Measurements from ENCODE around the gene ADRM1. TPM values are rescaled to one million over a fixed set of nuclear protein-coding genes. Genes with fewer than 3 reads are reported as not detected.

Gene ADRM1
- total RNA-seq, 1 experiment from 2014 or later = 160 TPM

DNA sequence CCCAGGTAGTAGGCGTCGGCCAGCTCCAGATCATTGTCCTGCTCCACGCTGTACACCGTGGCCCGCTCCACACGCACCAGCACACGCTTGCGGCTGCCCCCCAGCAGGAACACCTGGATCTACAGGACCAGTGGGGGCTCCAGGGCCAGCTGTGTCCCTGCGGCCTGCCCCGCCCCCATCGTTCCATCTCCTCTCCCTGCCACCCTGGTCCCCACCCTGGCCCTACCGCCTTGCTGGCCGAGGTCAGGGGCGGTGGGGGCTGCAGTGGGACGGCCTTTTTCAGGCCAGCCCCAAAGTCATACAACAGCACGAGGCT, 9.8 kb downstream of the ADRM1 start:
- Mint-ChIP-seq H3K9me3 (no peaks in the 10 kb centered on the region), H3K27me3 (ENCODE audit: low read depth) (no peaks in the 10 kb centered on the region), H3K4me1 (no peaks in the 10 kb centered on the region), H3K27ac (no peak overlapping the region), H3K4me3 (no peak overlapping the region), H3K36me3 (peaks cover 32% of the 10 kb centered on the region)
- ATAC-seq (no peak), DNase-seq (ENCODE audit: low spot score) (no peak)
- ChIA-PET CTCF (interaction anchor here (3.2 kb wide), 1 partner anchor 70 kb away, joined by 10 read pairs; no protein-coding TSS in a partner anchor), POLR2A (no interaction called here)
- TF ChIP-seq MYBL2 (CRISPR knock-in tag; IDR thresholded peaks at IDR 0.05) = no peak
- TF ChIP-seq, protein P1, sequence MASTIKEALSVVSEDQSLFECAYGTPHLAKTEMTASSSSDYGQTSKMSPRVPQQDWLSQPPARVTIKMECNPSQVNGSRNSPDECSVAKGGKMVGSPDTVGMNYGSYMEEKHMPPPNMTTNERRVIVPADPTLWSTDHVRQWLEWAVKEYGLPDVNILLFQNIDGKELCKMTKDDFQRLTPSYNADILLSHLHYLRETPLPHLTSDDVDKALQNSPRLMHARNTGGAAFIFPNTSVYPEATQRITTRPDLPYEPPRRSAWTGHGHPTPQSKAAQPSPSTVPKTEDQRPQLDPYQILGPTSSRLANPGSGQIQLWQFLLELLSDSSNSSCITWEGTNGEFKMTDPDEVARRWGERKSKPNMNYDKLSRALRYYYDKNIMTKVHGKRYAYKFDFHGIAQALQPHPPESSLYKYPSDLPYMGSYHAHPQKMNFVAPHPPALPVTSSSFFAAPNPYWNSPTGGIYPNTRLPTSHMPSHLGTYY (CRISPR knock-in tag; IDR thresholded peaks at IDR 0.05) = no peak
- no peak for TF ChIP-seq FOXP1 (CRISPR knock-in tag; IDR thresholded peaks at IDR 0.05; ENCODE audit: borderline replicate concordance)
- no peak for TF ChIP-seq OVOL2 (CRISPR knock-in tag; IDR thresholded peaks at IDR 0.05; ENCODE audit: borderline replicate concordance)
- no peak for TF ChIP-seq HMGA2 (CRISPR knock-in tag; IDR thresholded peaks at IDR 0.05)
- no peak for TF ChIP-seq ZNF423 (CRISPR knock-in tag; IDR thresholded peaks at IDR 0.05)
- TF ChIP-seq EMX1 (CRISPR knock-in tag; IDR thresholded peaks at IDR 0.05) = no peak
- no peak for TF ChIP-seq SP1 (CRISPR knock-in tag; conservative IDR thresholded peaks at IDR 0.05)
- TF ChIP-seq, protein P2, sequence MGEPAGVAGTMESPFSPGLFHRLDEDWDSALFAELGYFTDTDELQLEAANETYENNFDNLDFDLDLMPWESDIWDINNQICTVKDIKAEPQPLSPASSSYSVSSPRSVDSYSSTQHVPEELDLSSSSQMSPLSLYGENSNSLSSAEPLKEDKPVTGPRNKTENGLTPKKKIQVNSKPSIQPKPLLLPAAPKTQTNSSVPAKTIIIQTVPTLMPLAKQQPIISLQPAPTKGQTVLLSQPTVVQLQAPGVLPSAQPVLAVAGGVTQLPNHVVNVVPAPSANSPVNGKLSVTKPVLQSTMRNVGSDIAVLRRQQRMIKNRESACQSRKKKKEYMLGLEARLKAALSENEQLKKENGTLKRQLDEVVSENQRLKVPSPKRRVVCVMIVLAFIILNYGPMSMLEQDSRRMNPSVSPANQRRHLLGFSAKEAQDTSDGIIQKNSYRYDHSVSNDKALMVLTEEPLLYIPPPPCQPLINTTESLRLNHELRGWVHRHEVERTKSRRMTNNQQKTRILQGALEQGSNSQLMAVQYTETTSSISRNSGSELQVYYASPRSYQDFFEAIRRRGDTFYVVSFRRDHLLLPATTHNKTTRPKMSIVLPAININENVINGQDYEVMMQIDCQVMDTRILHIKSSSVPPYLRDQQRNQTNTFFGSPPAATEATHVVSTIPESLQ (CRISPR knock-in tag; IDR thresholded peaks at IDR 0.05) = no peak
- TF ChIP-seq ZNF512 (CRISPR knock-in tag; IDR thresholded peaks at IDR 0.05; ENCODE audit: borderline replicate concordance) = no peak
- TF ChIP-seq, protein P3, sequence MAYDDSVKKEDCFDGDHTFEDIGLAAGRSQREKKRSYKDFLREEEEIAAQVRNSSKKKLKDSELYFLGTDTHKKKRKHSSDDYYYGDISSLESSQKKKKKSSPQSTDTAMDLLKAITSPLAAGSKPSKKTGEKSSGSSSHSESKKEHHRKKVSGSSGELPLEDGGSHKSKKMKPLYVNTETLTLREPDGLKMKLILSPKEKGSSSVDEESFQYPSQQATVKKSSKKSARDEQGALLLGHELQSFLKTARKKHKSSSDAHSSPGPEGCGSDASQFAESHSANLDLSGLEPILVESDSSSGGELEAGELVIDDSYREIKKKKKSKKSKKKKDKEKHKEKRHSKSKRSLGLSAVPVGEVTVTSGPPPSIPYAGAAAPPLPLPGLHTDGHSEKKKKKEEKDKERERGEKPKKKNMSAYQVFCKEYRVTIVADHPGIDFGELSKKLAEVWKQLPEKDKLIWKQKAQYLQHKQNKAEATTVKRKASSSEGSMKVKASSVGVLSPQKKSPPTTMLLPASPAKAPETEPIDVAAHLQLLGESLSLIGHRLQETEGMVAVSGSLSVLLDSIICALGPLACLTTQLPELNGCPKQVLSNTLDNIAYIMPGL (CRISPR knock-in tag; IDR thresholded peaks at IDR 0.05) = no peak
- no peak for TF ChIP-seq SMAD4 (CRISPR knock-in tag; IDR thresholded peaks at IDR 0.05)
- TF ChIP-seq MXD4 (CRISPR knock-in tag; IDR thresholded peaks at IDR 0.05; ENCODE audit: borderline replicate concordance) = no peak

DNA sequence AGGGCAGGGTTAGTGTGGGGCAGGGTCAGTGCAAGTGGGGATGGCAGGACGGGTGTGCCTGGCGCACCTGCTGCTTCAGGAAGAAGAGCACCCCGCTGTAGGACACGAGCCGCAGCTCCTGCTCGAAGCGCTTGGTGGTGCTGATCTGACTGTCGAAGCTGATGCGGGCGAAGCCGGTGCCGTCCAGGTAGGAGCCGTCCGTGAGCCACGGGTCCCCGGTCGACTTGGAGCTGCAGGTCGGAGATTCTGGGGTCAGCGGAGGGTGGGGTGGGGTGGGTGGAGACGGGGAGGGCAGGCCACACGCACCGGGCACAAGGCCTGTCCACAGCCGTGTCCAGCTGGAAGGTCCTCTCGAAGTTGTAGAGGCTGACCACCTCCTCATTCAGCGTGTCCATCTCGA, 10.2 kb downstream of the ADRM1 start:
- no peak overlapping the region for H3K27ac Mint-ChIP-seq
- H3K27me3 Mint-ChIP-seq (ENCODE audit: low read depth) = no peaks in the 10 kb centered on the region
- TF ChIP-seq ZNF138 (CRISPR knock-in tag; conservative IDR thresholded peaks at IDR 0.05) (no peak), FOXP1 (CRISPR knock-in tag; IDR thresholded peaks at IDR 0.05; ENCODE audit: borderline replicate concordance) (no peak), ZNF232 (CRISPR knock-in tag; IDR thresholded peaks at IDR 0.05) (no peak), GABPB1 (CRISPR knock-in tag; IDR thresholded peaks at IDR 0.05) (no peak), IRF2 (CRISPR knock-in tag; IDR thresholded peaks at IDR 0.05; ENCODE audit: borderline replicate concordance, low read depth) (no peak), ZNF416 (CRISPR knock-in tag; IDR thresholded peaks at IDR 0.05) (no peak), TEAD1 (CRISPR knock-in tag; IDR thresholded peaks at IDR 0.05) (no peak)
- TF ChIP-seq, protein P4, sequence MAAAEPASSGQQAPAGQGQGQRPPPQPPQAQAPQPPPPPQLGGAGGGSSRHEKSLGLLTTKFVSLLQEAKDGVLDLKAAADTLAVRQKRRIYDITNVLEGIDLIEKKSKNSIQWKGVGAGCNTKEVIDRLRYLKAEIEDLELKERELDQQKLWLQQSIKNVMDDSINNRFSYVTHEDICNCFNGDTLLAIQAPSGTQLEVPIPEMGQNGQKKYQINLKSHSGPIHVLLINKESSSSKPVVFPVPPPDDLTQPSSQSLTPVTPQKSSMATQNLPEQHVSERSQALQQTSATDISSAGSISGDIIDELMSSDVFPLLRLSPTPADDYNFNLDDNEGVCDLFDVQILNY (CRISPR knock-in tag; IDR thresholded peaks at IDR 0.05) = no peak
- ChIA-PET CTCF (interaction anchor here (3.2 kb wide), 1 partner anchor 70 kb away, joined by 10 read pairs; no protein-coding TSS in a partner anchor), POLR2A (no interaction called here)
- H3K36me3 Mint-ChIP-seq = peaks cover 32% of the 10 kb centered on the region
- no peak overlapping the region for H3K4me3 Mint-ChIP-seq
- no peak for ATAC-seq
- H3K4me1 Mint-ChIP-seq = no peaks in the 10 kb centered on the region
- H3K9me3 Mint-ChIP-seq = no peaks in the 10 kb centered on the region
- no peak for DNase-seq (ENCODE audit: low spot score)
